ENCODE results near the gene PDZD2. TPM values are rescaled to one million over a fixed set of nuclear protein-coding genes. Genes with fewer than 3 reads are reported as not detected.

Gene PDZD2
- total and polyA plus RNA-seq, 2 donors (not counting 3 experiments of a cell fraction or from before 2014, with no cell fraction given) = 0.66 to 6.9 TPM

GRCh38 chr5:31680528-31680927 is 41.6 kb downstream of the PDZD2 start:
- ChIA-PET CTCF (no interaction called here), POLR2A (no interaction called here)
- BruUV-seq (replicated peaks) = no TSS peak
- no peak overlapping the region for H3K4me2 ChIP-seq (ENCODE audit: insufficient read depth, low read length)
- H3K9me1 ChIP-seq (replicated peaks; ENCODE audit: control insufficient read depth, extremely low read depth, insufficient read depth, low read length) = no peaks in the 10 kb centered on the region
- no peaks in the 10 kb centered on the region for H3K9me3 ChIP-seq (replicated peaks; ENCODE audit: control insufficient read depth, insufficient read depth, low read length)
- no peaks in the 10 kb centered on the region for H3K4me1 ChIP-seq (ENCODE audit: control insufficient read depth, extremely low read depth, insufficient read depth, low read length)
- H3K27me3 ChIP-seq (ENCODE audit: control insufficient read depth in 2 of 2, insufficient read depth in 2 of 2, low read length in 2 of 2) = no peaks in the 10 kb centered on the region
- no peaks in the 10 kb centered on the region for H3K79me2 ChIP-seq (ENCODE audit: control insufficient read depth, insufficient read depth, low read length)
- intact Hi-C loops (cut with micrococcal nuclease) = no loop called here
- H2AFZ ChIP-seq (ENCODE audit: low read depth, low read length) = no peak overlapping the region
- H3K36me3 ChIP-seq (ENCODE audit: control insufficient read depth in 2 of 2, extremely low read depth in 1 of 2, insufficient read depth in 2 of 2, low read length in 2 of 2) = no peaks in the 10 kb centered on the region
- H3K4me3 ChIP-seq (replicated peaks in 1 of 3; ENCODE audit: insufficient read depth in 1 of 3, low read depth in 1 of 3, low read length in 3 of 3) = no peak overlapping the region
- TF ChIP-seq JUN (IDR thresholded peaks at IDR 0.05; ENCODE audit: borderline replicate concordance, insufficient read depth, insufficient read length, low read depth) (no peak), GATA2 (IDR thresholded peaks at IDR 0.05; ENCODE audit: insufficient read depth, insufficient read length, low read depth, low read length) (no peak)
- H4K20me1 ChIP-seq (replicated peaks; ENCODE audit: control insufficient read depth, extremely low read depth, insufficient read depth, low read length) = no peaks in the 10 kb centered on the region
- FAIRE-seq (no peak), DNase-seq (ENCODE audit: low read depth, low spot score) (no peak)
- no peak overlapping the region for H3K27ac ChIP-seq (ENCODE audit: insufficient read depth, low read depth, low read length)
- dilution Hi-C loops (cut with MboI; ENCODE audit: extremely low pct_ligation_motif_present, low sequenced_read_pairs) = no loop called here
- no peak overlapping the region for H3K9ac ChIP-seq (replicated peaks; ENCODE audit: extremely low read depth, insufficient read depth, low read length)

DNA sequence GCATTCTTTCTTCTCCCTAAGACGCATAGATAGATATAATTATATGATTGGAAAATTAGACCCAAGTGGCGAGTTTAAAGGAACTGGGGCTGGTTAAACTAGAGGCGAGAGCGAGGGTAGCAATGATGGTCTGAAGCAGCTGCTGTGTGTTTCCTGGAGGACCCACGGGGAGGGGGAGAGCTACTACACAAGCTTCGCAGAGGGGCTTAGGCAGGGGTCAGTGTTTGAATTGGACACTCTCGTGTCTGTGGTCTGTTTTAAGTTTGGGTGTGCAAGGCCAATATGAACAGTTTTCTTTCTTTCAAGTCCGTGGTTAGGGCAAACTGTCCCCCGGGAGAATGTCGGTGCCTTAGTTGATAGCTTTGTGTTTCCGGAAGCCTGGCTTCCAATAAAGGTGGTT is 43.1 kb downstream of the PDZD2 start:
- intact Hi-C loops (cut with micrococcal nuclease) = no loop called here
- Histone ChIP-seq H3K9me3 (replicated peaks; ENCODE audit: control insufficient read depth, insufficient read depth, low read length) (no peaks in the 10 kb centered on the region), H3K79me2 (ENCODE audit: control insufficient read depth, insufficient read depth, low read length) (no peaks in the 10 kb centered on the region), H3K36me3 (ENCODE audit: control insufficient read depth in 2 of 2, extremely low read depth in 1 of 2, insufficient read depth in 2 of 2, low read length in 2 of 2) (no peaks in the 10 kb centered on the region), H3K9me1 (replicated peaks; ENCODE audit: control insufficient read depth, extremely low read depth, insufficient read depth, low read length) (no peaks in the 10 kb centered on the region), H3K4me3 (replicated peaks in 1 of 3; ENCODE audit: insufficient read depth in 1 of 3, low read depth in 1 of 3, low read length in 3 of 3) (no peak overlapping the region), H2AFZ (ENCODE audit: low read depth, low read length) (no peak overlapping the region), H3K27ac (ENCODE audit: insufficient read depth, low read depth, low read length) (no peak overlapping the region), H3K27me3 (ENCODE audit: control insufficient read depth in 2 of 2, insufficient read depth in 2 of 2, low read length in 2 of 2) (no peaks in the 10 kb centered on the region), H3K4me2 (ENCODE audit: insufficient read depth, low read length) (no peak overlapping the region), H3K4me1 (ENCODE audit: control insufficient read depth, extremely low read depth, insufficient read depth, low read length) (no peaks in the 10 kb centered on the region), H4K20me1 (replicated peaks; ENCODE audit: control insufficient read depth, extremely low read depth, insufficient read depth, low read length) (no peaks in the 10 kb centered on the region), H3K9ac (replicated peaks; ENCODE audit: extremely low read depth, insufficient read depth, low read length) (no peak overlapping the region)
- BruUV-seq (replicated peaks) = no TSS peak
- ChIA-PET POLR2A (no interaction called here), CTCF (no interaction called here)
- FAIRE-seq (no peak), DNase-seq (ENCODE audit: low read depth, low spot score) (no peak)
- TF ChIP-seq POLR2AphosphoS5 (IDR thresholded peaks at IDR 0.05; ENCODE audit: insufficient read depth, low read depth, low read length) (no peak), MYC (IDR thresholded peaks at IDR 0.05; ENCODE audit: low read depth, low read length) (no peak), EZH2 (IDR thresholded peaks at IDR 0.05; ENCODE audit: borderline replicate concordance, low read depth, low read length, severe bottlenecking) (no peak), FOS (IDR thresholded peaks at IDR 0.05; ENCODE audit: borderline replicate concordance, insufficient read depth, low read length) (no peak), GATA2 (IDR thresholded peaks at IDR 0.05; ENCODE audit: insufficient read depth, insufficient read length, low read depth, low read length) (no peak), JUN (IDR thresholded peaks at IDR 0.05; ENCODE audit: borderline replicate concordance, insufficient read depth, insufficient read length, low read depth) (no peak), POLR2A (IDR thresholded peaks at IDR 0.05; ENCODE audit: low read depth, low read length) (no peak)
- TF ChIP-seq, protein P1, sequence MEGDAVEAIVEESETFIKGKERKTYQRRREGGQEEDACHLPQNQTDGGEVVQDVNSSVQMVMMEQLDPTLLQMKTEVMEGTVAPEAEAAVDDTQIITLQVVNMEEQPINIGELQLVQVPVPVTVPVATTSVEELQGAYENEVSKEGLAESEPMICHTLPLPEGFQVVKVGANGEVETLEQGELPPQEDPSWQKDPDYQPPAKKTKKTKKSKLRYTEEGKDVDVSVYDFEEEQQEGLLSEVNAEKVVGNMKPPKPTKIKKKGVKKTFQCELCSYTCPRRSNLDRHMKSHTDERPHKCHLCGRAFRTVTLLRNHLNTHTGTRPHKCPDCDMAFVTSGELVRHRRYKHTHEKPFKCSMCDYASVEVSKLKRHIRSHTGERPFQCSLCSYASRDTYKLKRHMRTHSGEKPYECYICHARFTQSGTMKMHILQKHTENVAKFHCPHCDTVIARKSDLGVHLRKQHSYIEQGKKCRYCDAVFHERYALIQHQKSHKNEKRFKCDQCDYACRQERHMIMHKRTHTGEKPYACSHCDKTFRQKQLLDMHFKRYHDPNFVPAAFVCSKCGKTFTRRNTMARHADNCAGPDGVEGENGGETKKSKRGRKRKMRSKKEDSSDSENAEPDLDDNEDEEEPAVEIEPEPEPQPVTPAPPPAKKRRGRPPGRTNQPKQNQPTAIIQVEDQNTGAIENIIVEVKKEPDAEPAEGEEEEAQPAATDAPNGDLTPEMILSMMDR (IDR thresholded peaks at IDR 0.05; ENCODE audit: extremely low read depth in 1 of 2, insufficient read depth in 1 of 2, low read depth in 1 of 2, low read length in 2 of 2) = no peak
- dilution Hi-C loops (cut with MboI; ENCODE audit: extremely low pct_ligation_motif_present, low sequenced_read_pairs) = no loop called here

All from endothelial cell of umbilical vein (primary cell).